Measurements from ENCODE around the gene PCDH9.

DNA sequence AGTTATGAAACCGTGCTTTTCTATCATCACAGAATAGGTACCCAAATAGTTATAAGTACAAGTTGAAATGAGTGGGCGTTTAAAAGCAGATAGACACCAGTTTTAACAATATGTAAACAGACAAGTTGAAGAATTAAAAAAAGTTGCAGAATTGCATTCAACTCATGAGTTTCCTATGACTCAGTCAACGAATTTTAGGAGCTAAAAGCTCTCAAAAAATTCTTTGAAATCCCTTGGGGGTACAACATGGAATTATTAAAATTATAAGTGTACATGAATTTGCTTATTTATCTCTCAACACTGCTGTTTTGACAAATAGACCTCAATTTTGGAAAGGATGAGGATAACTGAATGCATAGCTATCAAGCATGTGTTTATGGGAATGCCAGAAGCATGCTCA, 693.4 kb downstream of the PCDH9 start:
- TF ChIP-seq YY1 (IDR thresholded peaks at IDR 0.05; ENCODE audit: low read depth) (no peak), EZH2phosphoT487 (IDR thresholded peaks at IDR 0.05; ENCODE audit: borderline replicate concordance, low read depth) (no peak), RCOR1 (IDR thresholded peaks at IDR 0.05; ENCODE audit: low read length) (no peak), ELF1 (IDR thresholded peaks at IDR 0.05) (no peak), POLR2AphosphoS5 (IDR thresholded peaks at IDR 0.05; ENCODE audit: low read depth, low read length) (no peak), CHD2 (IDR thresholded peaks at IDR 0.05; ENCODE audit: low read length, partially characterized antibody) (no peak), EP300 (IDR thresholded peaks at IDR 0.05; ENCODE audit: borderline replicate concordance in 1 of 2, low read depth in 1 of 2, low read length in 1 of 2) (no peak), SIN3A (IDR thresholded peaks at IDR 0.05; ENCODE audit: borderline replicate concordance, low read depth, low read length) (no peak)
- TF ChIP-seq, protein P1, sequence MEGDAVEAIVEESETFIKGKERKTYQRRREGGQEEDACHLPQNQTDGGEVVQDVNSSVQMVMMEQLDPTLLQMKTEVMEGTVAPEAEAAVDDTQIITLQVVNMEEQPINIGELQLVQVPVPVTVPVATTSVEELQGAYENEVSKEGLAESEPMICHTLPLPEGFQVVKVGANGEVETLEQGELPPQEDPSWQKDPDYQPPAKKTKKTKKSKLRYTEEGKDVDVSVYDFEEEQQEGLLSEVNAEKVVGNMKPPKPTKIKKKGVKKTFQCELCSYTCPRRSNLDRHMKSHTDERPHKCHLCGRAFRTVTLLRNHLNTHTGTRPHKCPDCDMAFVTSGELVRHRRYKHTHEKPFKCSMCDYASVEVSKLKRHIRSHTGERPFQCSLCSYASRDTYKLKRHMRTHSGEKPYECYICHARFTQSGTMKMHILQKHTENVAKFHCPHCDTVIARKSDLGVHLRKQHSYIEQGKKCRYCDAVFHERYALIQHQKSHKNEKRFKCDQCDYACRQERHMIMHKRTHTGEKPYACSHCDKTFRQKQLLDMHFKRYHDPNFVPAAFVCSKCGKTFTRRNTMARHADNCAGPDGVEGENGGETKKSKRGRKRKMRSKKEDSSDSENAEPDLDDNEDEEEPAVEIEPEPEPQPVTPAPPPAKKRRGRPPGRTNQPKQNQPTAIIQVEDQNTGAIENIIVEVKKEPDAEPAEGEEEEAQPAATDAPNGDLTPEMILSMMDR (IDR thresholded peaks at IDR 0.05): no peak

Data from SK-N-SH (cell line).